ENCODE measurements around the gene ARPP21.

DNA sequence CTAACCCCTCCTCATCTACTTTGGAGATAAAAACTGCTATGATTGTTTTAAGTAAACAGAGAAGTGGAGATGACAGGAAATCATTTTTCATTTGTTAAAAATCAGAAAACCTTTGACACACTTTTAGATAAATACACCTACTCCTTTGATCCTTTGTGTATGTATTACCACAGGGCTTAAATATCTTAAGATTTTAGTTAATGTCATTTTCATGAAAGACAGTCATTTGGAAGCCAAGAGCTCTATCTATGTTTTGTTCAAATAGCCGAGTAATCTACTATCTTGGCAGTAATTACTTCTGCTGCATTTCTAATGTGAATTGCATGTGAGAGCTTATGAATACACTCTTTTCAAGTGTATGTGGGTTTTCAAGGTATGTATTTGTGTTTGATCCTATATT is 2.0 kb downstream of the ARPP21 start:
- TF ChIP-seq EP300 (conservative IDR thresholded peaks at IDR 0.05; ENCODE audit: poor library complexity, severe bottlenecking) (no peak), EZH2 (IDR thresholded peaks at IDR 0.05; ENCODE audit: borderline replicate concordance, insufficient read depth, low read length, poor library complexity, severe bottlenecking) (no peak), POLR2AphosphoS5 (IDR thresholded peaks at IDR 0.05) (no peak), RAD21 (conservative IDR thresholded peaks at IDR 0.05) (no peak), TAF1 (IDR thresholded peaks at IDR 0.05; ENCODE audit: low read depth) (no peak)
- TF ChIP-seq, protein P1, sequence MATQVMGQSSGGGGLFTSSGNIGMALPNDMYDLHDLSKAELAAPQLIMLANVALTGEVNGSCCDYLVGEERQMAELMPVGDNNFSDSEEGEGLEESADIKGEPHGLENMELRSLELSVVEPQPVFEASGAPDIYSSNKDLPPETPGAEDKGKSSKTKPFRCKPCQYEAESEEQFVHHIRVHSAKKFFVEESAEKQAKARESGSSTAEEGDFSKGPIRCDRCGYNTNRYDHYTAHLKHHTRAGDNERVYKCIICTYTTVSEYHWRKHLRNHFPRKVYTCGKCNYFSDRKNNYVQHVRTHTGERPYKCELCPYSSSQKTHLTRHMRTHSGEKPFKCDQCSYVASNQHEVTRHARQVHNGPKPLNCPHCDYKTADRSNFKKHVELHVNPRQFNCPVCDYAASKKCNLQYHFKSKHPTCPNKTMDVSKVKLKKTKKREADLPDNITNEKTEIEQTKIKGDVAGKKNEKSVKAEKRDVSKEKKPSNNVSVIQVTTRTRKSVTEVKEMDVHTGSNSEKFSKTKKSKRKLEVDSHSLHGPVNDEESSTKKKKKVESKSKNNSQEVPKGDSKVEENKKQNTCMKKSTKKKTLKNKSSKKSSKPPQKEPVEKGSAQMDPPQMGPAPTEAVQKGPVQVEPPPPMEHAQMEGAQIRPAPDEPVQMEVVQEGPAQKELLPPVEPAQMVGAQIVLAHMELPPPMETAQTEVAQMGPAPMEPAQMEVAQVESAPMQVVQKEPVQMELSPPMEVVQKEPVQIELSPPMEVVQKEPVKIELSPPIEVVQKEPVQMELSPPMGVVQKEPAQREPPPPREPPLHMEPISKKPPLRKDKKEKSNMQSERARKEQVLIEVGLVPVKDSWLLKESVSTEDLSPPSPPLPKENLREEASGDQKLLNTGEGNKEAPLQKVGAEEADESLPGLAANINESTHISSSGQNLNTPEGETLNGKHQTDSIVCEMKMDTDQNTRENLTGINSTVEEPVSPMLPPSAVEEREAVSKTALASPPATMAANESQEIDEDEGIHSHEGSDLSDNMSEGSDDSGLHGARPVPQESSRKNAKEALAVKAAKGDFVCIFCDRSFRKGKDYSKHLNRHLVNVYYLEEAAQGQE (IDR thresholded peaks at IDR 0.05; ENCODE audit: borderline replicate concordance): no peak
- TF ChIP-seq, protein P2, sequence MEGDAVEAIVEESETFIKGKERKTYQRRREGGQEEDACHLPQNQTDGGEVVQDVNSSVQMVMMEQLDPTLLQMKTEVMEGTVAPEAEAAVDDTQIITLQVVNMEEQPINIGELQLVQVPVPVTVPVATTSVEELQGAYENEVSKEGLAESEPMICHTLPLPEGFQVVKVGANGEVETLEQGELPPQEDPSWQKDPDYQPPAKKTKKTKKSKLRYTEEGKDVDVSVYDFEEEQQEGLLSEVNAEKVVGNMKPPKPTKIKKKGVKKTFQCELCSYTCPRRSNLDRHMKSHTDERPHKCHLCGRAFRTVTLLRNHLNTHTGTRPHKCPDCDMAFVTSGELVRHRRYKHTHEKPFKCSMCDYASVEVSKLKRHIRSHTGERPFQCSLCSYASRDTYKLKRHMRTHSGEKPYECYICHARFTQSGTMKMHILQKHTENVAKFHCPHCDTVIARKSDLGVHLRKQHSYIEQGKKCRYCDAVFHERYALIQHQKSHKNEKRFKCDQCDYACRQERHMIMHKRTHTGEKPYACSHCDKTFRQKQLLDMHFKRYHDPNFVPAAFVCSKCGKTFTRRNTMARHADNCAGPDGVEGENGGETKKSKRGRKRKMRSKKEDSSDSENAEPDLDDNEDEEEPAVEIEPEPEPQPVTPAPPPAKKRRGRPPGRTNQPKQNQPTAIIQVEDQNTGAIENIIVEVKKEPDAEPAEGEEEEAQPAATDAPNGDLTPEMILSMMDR (IDR thresholded peaks at IDR 0.05; ENCODE audit: poor library complexity, severe bottlenecking): no peak

All from neural cell (in vitro differentiated cells).